AG04450 (cell line): ENCODE measurements around the gene ABHD10. TPM values are rescaled to one million over a fixed set of nuclear protein-coding genes. Genes with fewer than 3 reads are reported as not detected.

Source experiments
- CTCF ChIA-PET: fragments of 300-600, 350-600 bp; formaldehyde crosslinking; extraction: SDS; loops from one replicate; lab custom pipeline; 2022; ENCODE audit warnings: antibody characterized with exemption, inconsistent platforms; lab: Charles Lee
- POLR2A ChIA-PET: fragments of 350-600 bp; formaldehyde crosslinking; extraction: SDS; loops from one replicate; lab custom pipeline; 2021; ENCODE audit warnings: antibody characterized with exemption, inconsistent platforms; lab: Yijun Ruan, JAX
- DNase-seq: peaks from one replicate; pipeline ENCODE4 v3.0.0-alpha.2; 2011; ENCODE audit warnings: low read depth, low spot score
- H3K27ac ChIP-seq: one replicate; pipeline ENCODE4 v1.5.1; 2012; ENCODE audit warnings: low read depth, low read length, control low read depth
- H3K27me3 ChIP-seq: one replicate; pipeline ENCODE4 v1.6.0; 2012; ENCODE audit warnings: low read length; ENCODE audit not compliant: control insufficient read depth, insufficient read depth
- H3K4me3 ChIP-seq: 2 replicates; pipeline ENCODE4 v1.5.1; 2011; ENCODE audit warnings: mild to moderate bottlenecking, low read depth, low read length, control low read depth
- H3K9me3 ChIP-seq: 2 replicates; pipeline ENCODE4 v1.5.1; 2012; ENCODE audit warnings: low read length; ENCODE audit not compliant: control insufficient read depth, insufficient read depth
- polyA plus RNA-seq: library from polyadenylated mRNA; depleted of rRNA; stranded (reverse); fragments of >200 nt; gene quantifications from 2 replicates; pipeline ENCODE4 v1.2.3, GENCODE V29; 2011
- TF ChIP-seq, protein P1 (sequence below): IDR thresholded peaks from 2 replicates; pipeline ENCODE4 v1.5.1; 2011; ENCODE audit warnings: low read depth, low read length, control low read depth, inconsistent platforms

The ABHD10 gene
- polyA plus RNA-seq, 1 experiment: 37.5 TPM

- H3K27me3 ChIP-seq: no peaks in the 10 kb centered on the region
- DNase-seq: no peak
- no peak overlapping the region for H3K4me3 ChIP-seq
- POLR2A ChIA-PET: interaction anchor here (0.6 to 1.1 kb wide), 2 partner anchors 12 to 251 kb away, joined by 3 to 4 read pairs; partner anchors contain the start of gene ABHD10
- TF ChIP-seq, protein P1, sequence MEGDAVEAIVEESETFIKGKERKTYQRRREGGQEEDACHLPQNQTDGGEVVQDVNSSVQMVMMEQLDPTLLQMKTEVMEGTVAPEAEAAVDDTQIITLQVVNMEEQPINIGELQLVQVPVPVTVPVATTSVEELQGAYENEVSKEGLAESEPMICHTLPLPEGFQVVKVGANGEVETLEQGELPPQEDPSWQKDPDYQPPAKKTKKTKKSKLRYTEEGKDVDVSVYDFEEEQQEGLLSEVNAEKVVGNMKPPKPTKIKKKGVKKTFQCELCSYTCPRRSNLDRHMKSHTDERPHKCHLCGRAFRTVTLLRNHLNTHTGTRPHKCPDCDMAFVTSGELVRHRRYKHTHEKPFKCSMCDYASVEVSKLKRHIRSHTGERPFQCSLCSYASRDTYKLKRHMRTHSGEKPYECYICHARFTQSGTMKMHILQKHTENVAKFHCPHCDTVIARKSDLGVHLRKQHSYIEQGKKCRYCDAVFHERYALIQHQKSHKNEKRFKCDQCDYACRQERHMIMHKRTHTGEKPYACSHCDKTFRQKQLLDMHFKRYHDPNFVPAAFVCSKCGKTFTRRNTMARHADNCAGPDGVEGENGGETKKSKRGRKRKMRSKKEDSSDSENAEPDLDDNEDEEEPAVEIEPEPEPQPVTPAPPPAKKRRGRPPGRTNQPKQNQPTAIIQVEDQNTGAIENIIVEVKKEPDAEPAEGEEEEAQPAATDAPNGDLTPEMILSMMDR: no peak
- no peaks in the 10 kb centered on the region for H3K9me3 ChIP-seq
- CTCF ChIA-PET: interaction anchor here (0.7 to 12.9 kb wide), 30 partner anchors 9 to 724 kb away, joined by 3 to 276 read pairs (median 8); partner anchors contain the start of genes ABHD10 and PHLDB2
- H3K27ac ChIP-seq: no peak overlapping the region
Observed at GRCh38 chr3:111967068-111967467, 11.8 kb upstream of the ABHD10 start.

GRCh38 chr3:111967651-111968274, 11.1 kb upstream of the ABHD10 start:
- no peak overlapping the region for H3K27ac ChIP-seq
- H3K9me3 ChIP-seq: no peaks in the 10 kb centered on the region
- DNase-seq: peak; percentile 59
- no peaks in the 10 kb centered on the region for H3K27me3 ChIP-seq
- TF ChIP-seq, protein P1: peak; percentile 92
- H3K4me3 ChIP-seq: no peak overlapping the region
- POLR2A ChIA-PET: interaction anchor here (1.1 kb wide), 1 partner anchor 11 kb away, joined by 4 read pairs; the partner anchor contains the start of gene ABHD10
- CTCF ChIA-PET: interaction anchor here (0.6 to 12.9 kb wide), 43 partner anchors 10 to 724 kb away, joined by 3 to 276 read pairs (median 7); partner anchors contain the start of genes ABHD10, PHLDB2 and ZBED2

DNA sequence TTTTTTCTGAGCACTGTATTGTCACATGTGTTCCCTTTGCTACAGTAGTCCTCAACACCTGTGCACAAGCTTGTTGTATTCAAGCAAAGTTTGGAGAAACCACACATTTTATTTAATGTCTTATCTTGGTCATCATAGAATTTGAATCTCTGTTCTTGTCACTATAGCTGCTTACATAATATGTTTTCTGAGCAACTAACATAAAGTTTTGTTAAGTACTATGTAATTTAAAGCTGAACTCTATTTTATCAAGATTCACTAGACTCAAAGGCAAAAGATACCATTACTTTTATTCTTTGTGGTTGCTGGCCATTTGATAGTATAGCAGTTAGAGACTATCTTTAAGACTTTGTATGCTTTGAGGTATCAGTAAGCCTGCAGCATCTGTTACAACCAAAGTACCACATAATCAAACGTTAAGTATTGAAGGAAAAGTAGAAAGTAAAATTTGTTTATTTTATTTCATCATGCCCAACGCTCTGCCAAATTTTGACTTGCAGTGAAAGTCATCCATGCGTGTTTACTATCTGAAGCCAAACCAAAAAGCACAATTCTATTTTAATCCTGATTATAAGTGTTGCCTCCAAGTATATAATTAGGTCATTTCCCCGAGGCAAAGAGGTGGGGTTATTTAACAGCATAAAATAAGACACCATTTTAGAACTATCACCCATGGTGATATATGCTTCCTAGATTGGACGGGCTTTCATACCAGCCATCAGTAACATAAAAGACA, 10.3 kb upstream of the ABHD10 start:
- CTCF ChIA-PET: interaction anchor here (0.7 to 12.9 kb wide), 36 partner anchors 10 to 474 kb away, joined by 3 to 276 read pairs (median 8); partner anchors contain the start of genes ABHD10, PHLDB2 and ZBED2
- POLR2A ChIA-PET: interaction anchor here (1.1 kb wide), 1 partner anchor 10 kb away, joined by 4 read pairs; the partner anchor contains the start of gene ABHD10

GRCh38 chr3:111970376-111970775, 8.4 kb upstream of the ABHD10 start:
- H3K27ac ChIP-seq: no peak overlapping the region
- DNase-seq: no peak
- TF ChIP-seq, protein P1: no peak
- no peaks in the 10 kb centered on the region for H3K27me3 ChIP-seq
- ChIA-PET POLR2A (no interaction called here), CTCF (interaction anchor here (0.6 to 12.9 kb wide), 5 partner anchors 19 to 252 kb away, joined by 3 to 276 read pairs (median 7); no protein-coding TSS in a partner anchor)
- no peaks in the 10 kb centered on the region for H3K9me3 ChIP-seq
- no peak overlapping the region for H3K4me3 ChIP-seq

More for the DNA sequence above, 10.3 kb upstream of the ABHD10 start:
- TF ChIP-seq, protein P1: no peak
- no peaks in the 10 kb centered on the region for H3K9me3 ChIP-seq
- no peak overlapping the region for H3K4me3 ChIP-seq
- H3K27me3 ChIP-seq: no peaks in the 10 kb centered on the region
- no peak overlapping the region for H3K27ac ChIP-seq
- no peak for DNase-seq
